Astrocyte (in vitro differentiated cells and primary cell): ENCODE data around the gene PRKG1. TPM values are rescaled to one million over a fixed set of nuclear protein-coding genes. Genes with fewer than 3 reads are reported as not detected.

Experiments used
- DNase-seq: peaks from one replicate; pipeline ENCODE4 v3.0.0-alpha.2; 2010; ENCODE audit warnings: low read depth
- FAIRE-seq: peaks from 2 replicates; lab custom pipeline; 2011; peaks lifted over from hg19 to GRCh38; lab: Jason Lieb, UNC
- H2AFZ ChIP-seq: 2 replicates; pipeline ENCODE4 v1.6.0; 2012; ENCODE audit warnings: low read depth, low read length, inconsistent platforms
- H3K27ac ChIP-seq: 2 replicates; pipeline ENCODE4 v1.5.1; 2011; ENCODE audit warnings: low read depth, low read length, inconsistent platforms
- H3K27me3 ChIP-seq: 2 replicates; pipeline ENCODE4 v1.6.0; 2011; ENCODE audit warnings: low read length, inconsistent platforms; ENCODE audit not compliant: insufficient read depth
- H3K36me3 ChIP-seq: 2 replicates; pipeline ENCODE4 v1.5.1; 2011; ENCODE audit warnings: low read length, inconsistent platforms; ENCODE audit not compliant: insufficient read depth
- H3K4me1 ChIP-seq: 2 replicates; pipeline ENCODE4 v1.5.1; 2011; ENCODE audit warnings: low read length, inconsistent platforms; ENCODE audit not compliant: insufficient read depth
- H3K4me2 ChIP-seq: 2 replicates; pipeline ENCODE4 v1.6.0; 2012; ENCODE audit warnings: low read length, inconsistent platforms
- H3K4me3 ChIP-seq: 2 replicates; pipeline ENCODE4 v1.5.1; 2011; ENCODE audit warnings: low read depth, mild to moderate bottlenecking, low read length, inconsistent platforms; ENCODE audit not compliant: insufficient read depth
- H3K79me2 ChIP-seq: 2 replicates; pipeline ENCODE4 v1.6.0; 2012; ENCODE audit warnings: mild to moderate bottlenecking, low read length, inconsistent platforms; ENCODE audit not compliant: insufficient read depth
- H3K9ac ChIP-seq: 2 replicates; pipeline ENCODE4 v1.6.0; 2012; ENCODE audit warnings: mild to moderate bottlenecking, low read length, inconsistent platforms
- H3K9me3 ChIP-seq: 2 replicates; pipeline ENCODE4 v1.5.1; 2012; ENCODE audit warnings: low read depth, mild to moderate bottlenecking, low read length, inconsistent platforms; ENCODE audit not compliant: insufficient read depth
- H4K20me1 ChIP-seq: 2 replicates; pipeline ENCODE4 v1.6.0; 2012; ENCODE audit warnings: low read length, inconsistent platforms; ENCODE audit not compliant: insufficient read depth
- H3K27ac Mint-ChIP-seq: one replicate; pipeline ENCODE4 v1.8.0; 2021; ENCODE audit warnings: mild to moderate bottlenecking, mixed read lengths; ENCODE audit not compliant: unreplicated experiment
- H3K27me3 Mint-ChIP-seq: one replicate; pipeline ENCODE4 v1.8.0; 2021; ENCODE audit warnings: low read depth, mixed read lengths; ENCODE audit not compliant: unreplicated experiment
- H3K36me3 Mint-ChIP-seq: one replicate; pipeline ENCODE4 v1.8.0; 2021; ENCODE audit warnings: low read depth, mixed read lengths; ENCODE audit not compliant: unreplicated experiment
- H3K4me1 Mint-ChIP-seq: one replicate; pipeline ENCODE4 v1.8.0; 2021; ENCODE audit warnings: low read depth, mixed read lengths; ENCODE audit not compliant: unreplicated experiment
- H3K4me3 Mint-ChIP-seq: one replicate; pipeline ENCODE4 v1.8.0; 2021; ENCODE audit warnings: mild to moderate bottlenecking, moderate library complexity, mixed read lengths; ENCODE audit not compliant: unreplicated experiment
- H3K9me3 Mint-ChIP-seq: one replicate; pipeline ENCODE4 v1.8.0; 2021; ENCODE audit warnings: mild to moderate bottlenecking, mixed read lengths; ENCODE audit not compliant: unreplicated experiment
- CTCF ChIP-seq: IDR thresholded peaks from 2 replicates; pipeline ENCODE4 v1.5.1; 2011; ENCODE audit warnings: low read depth, mild to moderate bottlenecking, inconsistent platforms, low read length, moderate library complexity; ENCODE audit not compliant: insufficient read depth
- EZH2 ChIP-seq: IDR thresholded peaks from 2 replicates; pipeline ENCODE4 v1.6.1; 2012; ENCODE audit warnings: mild to moderate bottlenecking, low read length, inconsistent platforms; ENCODE audit not compliant: insufficient read depth
- total RNA-seq: library from RNA; stranded (reverse); gene quantifications from 2 replicates; pipeline ENCODE4 v1.2.1, GENCODE V29; 2021

PRKG1 gene
- total RNA-seq, 1 donor from 2014 or later: 3.1 TPM

- H3K9me3 Mint-ChIP-seq: no peaks in the 10 kb centered on the region
Observed at GRCh38 chr10:51117794-51118193, 43.5 kb downstream of the PRKG1 start.

GRCh38 chr10:51119441-51119840, 45.2 kb downstream of the PRKG1 start:
- no peaks in the 10 kb centered on the region for H3K4me1 ChIP-seq
- no peaks in the 10 kb centered on the region for H4K20me1 ChIP-seq
- no peaks in the 10 kb centered on the region for H3K36me3 ChIP-seq
- H2AFZ ChIP-seq: no peak overlapping the region
- DNase-seq: no peak
- no peaks in the 10 kb centered on the region for H3K9me3 Mint-ChIP-seq
- no peaks in the 10 kb centered on the region for H3K4me1 Mint-ChIP-seq
- FAIRE-seq: no peak
- H3K79me2 ChIP-seq: no peaks in the 10 kb centered on the region
- H3K27me3 Mint-ChIP-seq: no peaks in the 10 kb centered on the region
- H3K36me3 Mint-ChIP-seq: no peaks in the 10 kb centered on the region
- H3K9me3 ChIP-seq: no peaks in the 10 kb centered on the region
- H3K27me3 ChIP-seq: no peaks in the 10 kb centered on the region
- no peak overlapping the region for H3K27ac ChIP-seq
- no peak overlapping the region for H3K9ac ChIP-seq
- H3K4me2 ChIP-seq: no peak overlapping the region
- no peak overlapping the region for H3K4me3 Mint-ChIP-seq
- no peak for TF ChIP-seq EZH2
- no peak for TF ChIP-seq CTCF
- H3K4me3 ChIP-seq: no peak overlapping the region
- H3K27ac Mint-ChIP-seq: no peak overlapping the region

More at GRCh38 chr10:51117794-51118193, 43.5 kb downstream of the PRKG1 start:
- H3K36me3 ChIP-seq: no peaks in the 10 kb centered on the region
- H3K4me3 ChIP-seq: no peak overlapping the region
- H3K36me3 Mint-ChIP-seq: no peaks in the 10 kb centered on the region
- no peaks in the 10 kb centered on the region for H3K27me3 Mint-ChIP-seq
- H3K4me1 Mint-ChIP-seq: no peaks in the 10 kb centered on the region
- H3K27me3 ChIP-seq: no peaks in the 10 kb centered on the region
- DNase-seq (no peak), FAIRE-seq (no peak)
- TF ChIP-seq EZH2: no peak
- no peak for TF ChIP-seq CTCF
- H3K79me2 ChIP-seq: no peaks in the 10 kb centered on the region
- no peak overlapping the region for H3K27ac ChIP-seq
- no peak overlapping the region for H3K27ac Mint-ChIP-seq
- H3K9ac ChIP-seq: no peak overlapping the region
- no peak overlapping the region for H2AFZ ChIP-seq
- no peaks in the 10 kb centered on the region for H4K20me1 ChIP-seq
- no peak overlapping the region for H3K4me3 Mint-ChIP-seq
- no peaks in the 10 kb centered on the region for H3K9me3 ChIP-seq
- no peaks in the 10 kb centered on the region for H3K4me1 ChIP-seq
- no peak overlapping the region for H3K4me2 ChIP-seq

GRCh38 chr10:51121861-51122260, 47.6 kb downstream of the PRKG1 start:
- H3K79me2 ChIP-seq: no peaks in the 10 kb centered on the region
- no peak overlapping the region for H3K27ac Mint-ChIP-seq
- H3K9me3 ChIP-seq: no peaks in the 10 kb centered on the region
- no peaks in the 10 kb centered on the region for H3K36me3 ChIP-seq
- no peaks in the 10 kb centered on the region for H3K27me3 Mint-ChIP-seq
- no peaks in the 10 kb centered on the region for H3K27me3 ChIP-seq
- no peaks in the 10 kb centered on the region for H3K4me1 ChIP-seq
- H3K4me2 ChIP-seq: no peak overlapping the region
- no peak overlapping the region for H3K27ac ChIP-seq
- no peaks in the 10 kb centered on the region for H3K4me1 Mint-ChIP-seq
- H3K9me3 Mint-ChIP-seq: no peaks in the 10 kb centered on the region
- no peak for DNase-seq
- no peaks in the 10 kb centered on the region for H4K20me1 ChIP-seq
- H3K4me3 ChIP-seq: no peak overlapping the region
- H2AFZ ChIP-seq: no peak overlapping the region
- TF ChIP-seq EZH2 (no peak), CTCF (no peak)
- FAIRE-seq: no peak
- H3K36me3 Mint-ChIP-seq: no peaks in the 10 kb centered on the region
- H3K4me3 Mint-ChIP-seq: no peak overlapping the region
- no peak overlapping the region for H3K9ac ChIP-seq
